Measurements from ENCODE around the gene TMEM255B. TPM values are rescaled to one million over a fixed set of nuclear protein-coding genes. Genes with fewer than 3 reads are reported as not detected.

Gene TMEM255B
- total RNA-seq, 1 experiment from 2014 or later, result 7.7 TPM

DNA sequence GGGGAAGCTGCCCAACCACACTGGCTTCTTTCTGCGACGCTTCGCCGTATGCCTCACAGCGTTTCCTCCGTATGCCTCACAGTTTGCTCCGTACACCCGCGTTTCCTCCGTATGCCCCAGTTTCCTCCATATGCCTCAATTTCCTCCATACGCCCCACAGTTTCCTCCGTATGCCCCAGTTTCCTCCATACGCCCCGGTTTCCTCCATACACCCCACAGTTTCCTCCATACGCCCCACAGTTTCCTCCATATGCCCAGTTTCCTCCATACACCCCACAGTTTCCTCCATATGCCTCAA is 82.3 kb downstream of the TMEM255B start:
- intact Hi-C loops (cut with micrococcal nuclease), result no loop called here
- Histone ChIP-seq H3K9ac (ENCODE audit: low read length) (no peak overlapping the region), H3K27ac (ENCODE audit: low read depth, low read length) (no peak overlapping the region), H3K9me2 (ENCODE audit: insufficient read depth) (no peaks in the 10 kb centered on the region), H3K4me2 (ENCODE audit: low read length) (no peak overlapping the region), H3K9me3 (ENCODE audit: control insufficient read depth in 1 of 2, insufficient read depth in 1 of 2, low read depth in 1 of 2, low read length in 2 of 2) (no peaks in the 10 kb centered on the region), H3K79me2 (ENCODE audit: insufficient read depth, low read length) (peaks cover under 1% of the 10 kb centered on the region; the same call in 1 of the 2 replicates), H3K4me3 (replicated peaks in 1 of 2; ENCODE audit: low read depth in 1 of 2, low read length in 2 of 2) (no peak overlapping the region), H3K36me3 (ENCODE audit: control insufficient read depth in 1 of 2, insufficient read depth in 2 of 2, low read length in 2 of 2) (no peaks in the 10 kb centered on the region; a peak in 1 of 4 replicates), H3K27me3 (ENCODE audit: insufficient read depth, low read length) (no peaks in the 10 kb centered on the region), H2AFZ (ENCODE audit: low read depth, low read length, poor library complexity, severe bottlenecking) (no peak overlapping the region), H3K4me1 (ENCODE audit: control insufficient read depth in 1 of 2, insufficient read depth in 2 of 2, low read length in 2 of 2) (peaks cover 26 to 42% of the 10 kb centered on the region in 2 experiments), H4K20me1 (ENCODE audit: insufficient read depth) (no peaks in the 10 kb centered on the region)
- ChIA-PET CTCF (no interaction called here), RAD21 (ENCODE audit: low non-redundant PET in 1 of 2, low total read pairs in 2 of 2, uncharacterized antibody in 2 of 2, unreplicated experiment in 2 of 2) (no interaction called here), POLR2A (no interaction called here)
- no TSS peak for BruUV-seq (replicated peaks)
- TF ChIP-seq, protein P1, sequence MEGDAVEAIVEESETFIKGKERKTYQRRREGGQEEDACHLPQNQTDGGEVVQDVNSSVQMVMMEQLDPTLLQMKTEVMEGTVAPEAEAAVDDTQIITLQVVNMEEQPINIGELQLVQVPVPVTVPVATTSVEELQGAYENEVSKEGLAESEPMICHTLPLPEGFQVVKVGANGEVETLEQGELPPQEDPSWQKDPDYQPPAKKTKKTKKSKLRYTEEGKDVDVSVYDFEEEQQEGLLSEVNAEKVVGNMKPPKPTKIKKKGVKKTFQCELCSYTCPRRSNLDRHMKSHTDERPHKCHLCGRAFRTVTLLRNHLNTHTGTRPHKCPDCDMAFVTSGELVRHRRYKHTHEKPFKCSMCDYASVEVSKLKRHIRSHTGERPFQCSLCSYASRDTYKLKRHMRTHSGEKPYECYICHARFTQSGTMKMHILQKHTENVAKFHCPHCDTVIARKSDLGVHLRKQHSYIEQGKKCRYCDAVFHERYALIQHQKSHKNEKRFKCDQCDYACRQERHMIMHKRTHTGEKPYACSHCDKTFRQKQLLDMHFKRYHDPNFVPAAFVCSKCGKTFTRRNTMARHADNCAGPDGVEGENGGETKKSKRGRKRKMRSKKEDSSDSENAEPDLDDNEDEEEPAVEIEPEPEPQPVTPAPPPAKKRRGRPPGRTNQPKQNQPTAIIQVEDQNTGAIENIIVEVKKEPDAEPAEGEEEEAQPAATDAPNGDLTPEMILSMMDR (IDR thresholded peaks at IDR 0.05 in 2 of 3, conservative IDR thresholded peaks at IDR 0.05 in 1 of 3; ENCODE audit: borderline replicate concordance in 1 of 3, insufficient read depth in 1 of 3, low read depth in 2 of 3, low read length in 2 of 3), result no peak
- TF ChIP-seq SIN3A (IDR thresholded peaks at IDR 0.05; ENCODE audit: low read depth) (no peak), POLR2AphosphoS5 (IDR thresholded peaks at IDR 0.05; ENCODE audit: low read depth, low read length) (no peak), SP1 (IDR thresholded peaks at IDR 0.05; ENCODE audit: low read depth) (no peak), TCF7L2 (IDR thresholded peaks at IDR 0.05; ENCODE audit: borderline replicate concordance, extremely low read depth, insufficient read depth, insufficient read length) (no peak), EGR1 (IDR thresholded peaks at IDR 0.05; ENCODE audit: low read depth) (no peak), ELF1 (IDR thresholded peaks at IDR 0.05; ENCODE audit: borderline replicate concordance, low read depth) (no peak), SRF (IDR thresholded peaks at IDR 0.05; ENCODE audit: low read depth) (no peak), JUND (IDR thresholded peaks at IDR 0.05) (no peak), EZH2 (IDR thresholded peaks at IDR 0.05) (no peak), ZNF274 (IDR thresholded peaks at IDR 0.05; ENCODE audit: low read depth, low read length) (no peak), ZFX (IDR thresholded peaks at IDR 0.05) (no peak), RAD21 (IDR thresholded peaks at IDR 0.05; ENCODE audit: low read depth) (no peak), CEBPB (IDR thresholded peaks at IDR 0.05; ENCODE audit: low read depth) (no peak), YY1 (IDR thresholded peaks at IDR 0.05; ENCODE audit: extremely low read depth, insufficient replicate concordance, low read depth, low read length) (no peak), EZH2phosphoT487 (IDR thresholded peaks at IDR 0.05; ENCODE audit: borderline replicate concordance) (no peak)
- TF ChIP-seq, protein P2, sequence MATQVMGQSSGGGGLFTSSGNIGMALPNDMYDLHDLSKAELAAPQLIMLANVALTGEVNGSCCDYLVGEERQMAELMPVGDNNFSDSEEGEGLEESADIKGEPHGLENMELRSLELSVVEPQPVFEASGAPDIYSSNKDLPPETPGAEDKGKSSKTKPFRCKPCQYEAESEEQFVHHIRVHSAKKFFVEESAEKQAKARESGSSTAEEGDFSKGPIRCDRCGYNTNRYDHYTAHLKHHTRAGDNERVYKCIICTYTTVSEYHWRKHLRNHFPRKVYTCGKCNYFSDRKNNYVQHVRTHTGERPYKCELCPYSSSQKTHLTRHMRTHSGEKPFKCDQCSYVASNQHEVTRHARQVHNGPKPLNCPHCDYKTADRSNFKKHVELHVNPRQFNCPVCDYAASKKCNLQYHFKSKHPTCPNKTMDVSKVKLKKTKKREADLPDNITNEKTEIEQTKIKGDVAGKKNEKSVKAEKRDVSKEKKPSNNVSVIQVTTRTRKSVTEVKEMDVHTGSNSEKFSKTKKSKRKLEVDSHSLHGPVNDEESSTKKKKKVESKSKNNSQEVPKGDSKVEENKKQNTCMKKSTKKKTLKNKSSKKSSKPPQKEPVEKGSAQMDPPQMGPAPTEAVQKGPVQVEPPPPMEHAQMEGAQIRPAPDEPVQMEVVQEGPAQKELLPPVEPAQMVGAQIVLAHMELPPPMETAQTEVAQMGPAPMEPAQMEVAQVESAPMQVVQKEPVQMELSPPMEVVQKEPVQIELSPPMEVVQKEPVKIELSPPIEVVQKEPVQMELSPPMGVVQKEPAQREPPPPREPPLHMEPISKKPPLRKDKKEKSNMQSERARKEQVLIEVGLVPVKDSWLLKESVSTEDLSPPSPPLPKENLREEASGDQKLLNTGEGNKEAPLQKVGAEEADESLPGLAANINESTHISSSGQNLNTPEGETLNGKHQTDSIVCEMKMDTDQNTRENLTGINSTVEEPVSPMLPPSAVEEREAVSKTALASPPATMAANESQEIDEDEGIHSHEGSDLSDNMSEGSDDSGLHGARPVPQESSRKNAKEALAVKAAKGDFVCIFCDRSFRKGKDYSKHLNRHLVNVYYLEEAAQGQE (IDR thresholded peaks at IDR 0.05; ENCODE audit: low read depth), result no peak
- TF ChIP-seq, protein P3, sequence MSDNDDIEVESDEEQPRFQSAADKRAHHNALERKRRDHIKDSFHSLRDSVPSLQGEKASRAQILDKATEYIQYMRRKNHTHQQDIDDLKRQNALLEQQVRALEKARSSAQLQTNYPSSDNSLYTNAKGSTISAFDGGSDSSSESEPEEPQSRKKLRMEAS (IDR thresholded peaks at IDR 0.05), result no peak
- TF ChIP-seq, protein P4, sequence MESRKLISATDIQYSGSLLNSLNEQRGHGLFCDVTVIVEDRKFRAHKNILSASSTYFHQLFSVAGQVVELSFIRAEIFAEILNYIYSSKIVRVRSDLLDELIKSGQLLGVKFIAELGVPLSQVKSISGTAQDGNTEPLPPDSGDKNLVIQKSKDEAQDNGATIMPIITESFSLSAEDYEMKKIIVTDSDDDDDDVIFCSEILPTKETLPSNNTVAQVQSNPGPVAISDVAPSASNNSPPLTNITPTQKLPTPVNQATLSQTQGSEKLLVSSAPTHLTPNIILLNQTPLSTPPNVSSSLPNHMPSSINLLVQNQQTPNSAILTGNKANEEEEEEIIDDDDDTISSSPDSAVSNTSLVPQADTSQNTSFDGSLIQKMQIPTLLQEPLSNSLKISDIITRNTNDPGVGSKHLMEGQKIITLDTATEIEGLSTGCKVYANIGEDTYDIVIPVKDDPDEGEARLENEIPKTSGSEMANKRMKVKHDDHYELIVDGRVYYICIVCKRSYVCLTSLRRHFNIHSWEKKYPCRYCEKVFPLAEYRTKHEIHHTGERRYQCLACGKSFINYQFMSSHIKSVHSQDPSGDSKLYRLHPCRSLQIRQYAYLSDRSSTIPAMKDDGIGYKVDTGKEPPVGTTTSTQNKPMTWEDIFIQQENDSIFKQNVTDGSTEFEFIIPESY (IDR thresholded peaks at IDR 0.05; ENCODE audit: extremely low read depth, insufficient replicate concordance, low read length), result no peak
- no peak for DNase-seq (ENCODE audit: low read depth, low spot score)
- no peak for ATAC-seq
